ENCODE results near the gene STARD3.

STARD3 gene

GRCh38 chr17:39677072-39677471 lies 40.1 kb downstream of the STARD3 start:
- Histone ChIP-seq H3K9me3 (ENCODE audit: low read depth, low read length) (no peaks in the 10 kb centered on the region), H3K36me3 (ENCODE audit: insufficient read depth, low read length) (no peaks in the 10 kb centered on the region), H3K9ac (ENCODE audit: insufficient read length) (no peak overlapping the region), H3K4me3 (no peak overlapping the region), H3K27ac (0 out of 2 replicates have a peak overlapping the region, but pooled peaks have one; percentile 46)
- DNase-seq (ENCODE audit: low read depth, low spot score) = no peak
- no peak for TF ChIP-seq FOXP2 (optimal IDR thresholded peaks at IDR 0.05; ENCODE audit: control extremely low read depth, extremely low read length, insufficient read depth)
- no peak for TF ChIP-seq EZH2 (IDR thresholded peaks at IDR 0.05)
- TF ChIP-seq POLR2AphosphoS5 (IDR thresholded peaks at IDR 0.05; ENCODE audit: borderline replicate concordance, low read depth, low read length) = no peak

DNA sequence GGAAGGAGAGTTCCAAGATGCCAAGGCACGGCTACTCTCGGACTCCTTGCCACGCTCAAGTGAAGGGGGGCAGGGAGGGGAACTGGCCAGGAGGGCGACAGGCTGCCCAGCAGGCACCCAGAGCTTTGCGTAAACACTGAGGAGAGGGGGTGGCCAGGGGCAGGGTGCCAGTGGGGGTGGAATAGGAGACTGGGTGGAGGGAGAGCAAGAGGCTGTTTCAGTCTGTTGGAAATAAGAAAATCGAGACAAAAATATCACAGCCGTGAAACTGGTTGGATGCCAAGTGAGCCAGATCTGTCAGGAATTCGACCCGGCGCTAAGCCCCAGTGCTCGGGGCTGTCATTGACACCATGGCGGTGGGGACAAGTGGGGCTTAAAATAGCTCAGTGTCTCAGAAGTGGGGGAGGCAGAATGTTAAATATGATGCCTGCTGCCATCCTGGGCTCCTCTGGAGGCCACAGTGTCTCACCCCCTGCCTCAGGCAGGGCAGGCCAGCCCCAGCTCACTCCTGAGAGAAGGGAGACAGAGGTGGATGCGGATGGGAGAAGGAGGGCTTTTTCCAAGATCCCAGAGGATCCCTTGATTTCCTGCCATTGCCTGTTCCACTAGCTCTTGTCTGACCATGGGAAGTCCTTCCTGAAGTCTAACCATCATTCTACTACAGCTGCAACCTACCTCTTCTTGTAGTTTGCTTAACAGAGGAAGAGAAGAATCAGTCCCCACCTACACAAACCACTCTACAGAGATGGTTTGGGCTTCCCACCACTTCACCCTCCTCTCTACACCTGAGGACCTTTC lies 40.8 kb downstream of the STARD3 start:
- H3K4me3 ChIP-seq = no peak overlapping the region
- peak overlapping the region; percentile 46; the same call in 1 of the 2 replicates for H3K27ac ChIP-seq
- H3K9ac ChIP-seq (ENCODE audit: insufficient read length) = no peak overlapping the region
- no peaks in the 10 kb centered on the region for H3K9me3 ChIP-seq (ENCODE audit: low read depth, low read length)
- TF ChIP-seq EZH2 (IDR thresholded peaks at IDR 0.05) (no peak), FOXP2 (optimal IDR thresholded peaks at IDR 0.05; ENCODE audit: control extremely low read depth, extremely low read length, insufficient read depth) (no peak), POLR2AphosphoS5 (IDR thresholded peaks at IDR 0.05; ENCODE audit: borderline replicate concordance, low read depth, low read length) (no peak)
- DNase-seq (ENCODE audit: low read depth, low spot score) = no peak
- H3K36me3 ChIP-seq (ENCODE audit: insufficient read depth, low read length) = no peaks in the 10 kb centered on the region

- Histone ChIP-seq H3K36me3 (ENCODE audit: insufficient read depth, low read length) (no peaks in the 10 kb centered on the region), H3K4me3 (no peak overlapping the region), H3K9me3 (ENCODE audit: low read depth, low read length) (no peaks in the 10 kb centered on the region), H3K9ac (ENCODE audit: insufficient read length) (no peak overlapping the region), H3K27ac (no peak overlapping the region)
- no peak for DNase-seq (ENCODE audit: low read depth, low spot score)
- TF ChIP-seq POLR2AphosphoS5 (IDR thresholded peaks at IDR 0.05; ENCODE audit: borderline replicate concordance, low read depth, low read length) (no peak), EZH2 (IDR thresholded peaks at IDR 0.05) (no peak), FOXP2 (optimal IDR thresholded peaks at IDR 0.05; ENCODE audit: control extremely low read depth, extremely low read length, insufficient read depth) (no peak)
Measured at GRCh38 chr17:39678340-39679116, 41.6 kb downstream of the STARD3 start.

- TF ChIP-seq EZH2 (IDR thresholded peaks at IDR 0.05) (no peak), POLR2AphosphoS5 (IDR thresholded peaks at IDR 0.05; ENCODE audit: borderline replicate concordance, low read depth, low read length) (no peak), FOXP2 (optimal IDR thresholded peaks at IDR 0.05; ENCODE audit: control extremely low read depth, extremely low read length, insufficient read depth) (no peak)
- Histone ChIP-seq H3K9ac (ENCODE audit: insufficient read length) (no peak overlapping the region), H3K9me3 (ENCODE audit: low read depth, low read length) (no peaks in the 10 kb centered on the region), H3K4me3 (no peak overlapping the region), H3K36me3 (ENCODE audit: insufficient read depth, low read length) (no peaks in the 10 kb centered on the region), H3K27ac (no peak overlapping the region)
- DNase-seq (ENCODE audit: low read depth, low spot score) = no peak
Measured at GRCh38 chr17:39679521-39680192, 42.7 kb downstream of the STARD3 start.

DNA sequence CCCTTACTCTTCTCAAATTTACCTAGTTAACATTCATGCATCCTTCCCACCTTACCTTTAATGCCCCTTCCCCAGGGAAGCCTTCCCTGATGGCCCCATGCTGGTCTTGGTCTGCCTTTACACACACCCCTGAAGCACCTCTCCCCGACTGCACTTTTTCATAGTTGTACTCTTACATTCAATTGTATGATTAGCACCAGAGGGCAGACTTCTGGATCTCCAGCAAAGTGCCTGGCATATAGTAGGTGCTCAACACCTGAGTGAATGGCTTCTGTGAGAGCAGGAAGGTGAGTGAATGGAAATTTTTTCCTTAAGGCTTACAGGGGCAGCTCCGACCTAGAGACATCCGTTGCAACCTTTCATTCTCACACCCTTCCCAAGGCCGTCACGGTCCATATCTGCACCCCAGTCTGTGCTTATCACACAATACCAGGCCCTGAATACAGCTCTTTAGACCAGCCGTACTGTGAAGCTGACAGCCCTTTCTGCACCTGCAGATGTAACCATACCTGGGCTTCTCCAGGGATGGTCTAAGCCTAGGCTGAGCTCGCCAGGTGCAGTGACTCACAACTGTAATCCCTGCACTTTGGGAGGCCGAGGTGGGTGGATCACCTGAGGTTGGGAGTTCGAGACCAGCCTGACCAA lies 46.5 kb downstream of the STARD3 start:
- TF ChIP-seq EZH2 (IDR thresholded peaks at IDR 0.05) (no peak), FOXP2 (optimal IDR thresholded peaks at IDR 0.05; ENCODE audit: control extremely low read depth, extremely low read length, insufficient read depth) (no peak), POLR2AphosphoS5 (IDR thresholded peaks at IDR 0.05; ENCODE audit: borderline replicate concordance, low read depth, low read length) (no peak)
- H3K9ac ChIP-seq (ENCODE audit: insufficient read length) = no peak overlapping the region
- H3K4me3 ChIP-seq = no peak overlapping the region
- H3K9me3 ChIP-seq (ENCODE audit: low read depth, low read length) = no peaks in the 10 kb centered on the region
- no peaks in the 10 kb centered on the region for H3K36me3 ChIP-seq (ENCODE audit: insufficient read depth, low read length)
- DNase-seq (ENCODE audit: low read depth, low spot score) = no peak
- H3K27ac ChIP-seq = no peak overlapping the region

GRCh38 chr17:39684369-39685192 lies 47.6 kb downstream of the STARD3 start:
- no peak for TF ChIP-seq EZH2 (IDR thresholded peaks at IDR 0.05)
- TF ChIP-seq POLR2AphosphoS5 (IDR thresholded peaks at IDR 0.05; ENCODE audit: borderline replicate concordance, low read depth, low read length) = no peak
- TF ChIP-seq FOXP2 (optimal IDR thresholded peaks at IDR 0.05; ENCODE audit: control extremely low read depth, extremely low read length, insufficient read depth) = no peak
- no peaks in the 10 kb centered on the region for H3K9me3 ChIP-seq (ENCODE audit: low read depth, low read length)

GRCh38 chr17:39687101-39687545 lies 50.2 kb downstream of the STARD3 start:
- peak overlapping the region; percentile 98 for H3K27ac ChIP-seq

More at GRCh38 chr17:39684369-39685192, 47.6 kb downstream of the STARD3 start:
- H3K27ac ChIP-seq = no peak overlapping the region
- H3K36me3 ChIP-seq (ENCODE audit: insufficient read depth, low read length) = no peaks in the 10 kb centered on the region
- DNase-seq (ENCODE audit: low read depth, low spot score) = no peak
- H3K4me3 ChIP-seq = no peak overlapping the region
- no peak overlapping the region for H3K9ac ChIP-seq (ENCODE audit: insufficient read length)

More at GRCh38 chr17:39687101-39687545, 50.2 kb downstream of the STARD3 start:
- no peak for DNase-seq (ENCODE audit: low read depth, low spot score)
- Histone ChIP-seq H3K4me3 (peak overlapping the region; percentile 96), H3K9ac (ENCODE audit: insufficient read length) (peak overlapping the region; percentile 86), H3K36me3 (ENCODE audit: insufficient read depth, low read length) (no peaks in the 10 kb centered on the region), H3K9me3 (ENCODE audit: low read depth, low read length) (no peaks in the 10 kb centered on the region)
- no peak for TF ChIP-seq FOXP2 (optimal IDR thresholded peaks at IDR 0.05; ENCODE audit: control extremely low read depth, extremely low read length, insufficient read depth)
- TF ChIP-seq POLR2AphosphoS5 (IDR thresholded peaks at IDR 0.05; ENCODE audit: borderline replicate concordance, low read depth, low read length) = no peak
- TF ChIP-seq EZH2 (IDR thresholded peaks at IDR 0.05) = no peak
